Astrocyte of the cerebellum (primary cell): Measurements from ENCODE around the gene BCL11A.

Experiments
- DNase-seq: peaks from one replicate; pipeline ENCODE4 v3.0.0-alpha.2; 2011; ENCODE audit warnings: low read depth
- H3K4me3 ChIP-seq: 2 replicates; pipeline ENCODE4 v1.5.1; 2011; ENCODE audit warnings: mild to moderate bottlenecking, low read depth, low read length, moderate library complexity
- CTCF ChIP-seq: IDR thresholded peaks from 2 replicates; pipeline ENCODE4 v1.5.1; 2012; ENCODE audit warnings: low read length, low read depth, moderate library complexity, mild to moderate bottlenecking; ENCODE audit errors: missing control alignments
- in situ Hi-C: cut with HindIII; loops from 2 replicates; pipeline ENCODE4 v1.10.0; 2017; ENCODE audit warnings: low sequenced_read_pairs

The BCL11A gene

DNA sequence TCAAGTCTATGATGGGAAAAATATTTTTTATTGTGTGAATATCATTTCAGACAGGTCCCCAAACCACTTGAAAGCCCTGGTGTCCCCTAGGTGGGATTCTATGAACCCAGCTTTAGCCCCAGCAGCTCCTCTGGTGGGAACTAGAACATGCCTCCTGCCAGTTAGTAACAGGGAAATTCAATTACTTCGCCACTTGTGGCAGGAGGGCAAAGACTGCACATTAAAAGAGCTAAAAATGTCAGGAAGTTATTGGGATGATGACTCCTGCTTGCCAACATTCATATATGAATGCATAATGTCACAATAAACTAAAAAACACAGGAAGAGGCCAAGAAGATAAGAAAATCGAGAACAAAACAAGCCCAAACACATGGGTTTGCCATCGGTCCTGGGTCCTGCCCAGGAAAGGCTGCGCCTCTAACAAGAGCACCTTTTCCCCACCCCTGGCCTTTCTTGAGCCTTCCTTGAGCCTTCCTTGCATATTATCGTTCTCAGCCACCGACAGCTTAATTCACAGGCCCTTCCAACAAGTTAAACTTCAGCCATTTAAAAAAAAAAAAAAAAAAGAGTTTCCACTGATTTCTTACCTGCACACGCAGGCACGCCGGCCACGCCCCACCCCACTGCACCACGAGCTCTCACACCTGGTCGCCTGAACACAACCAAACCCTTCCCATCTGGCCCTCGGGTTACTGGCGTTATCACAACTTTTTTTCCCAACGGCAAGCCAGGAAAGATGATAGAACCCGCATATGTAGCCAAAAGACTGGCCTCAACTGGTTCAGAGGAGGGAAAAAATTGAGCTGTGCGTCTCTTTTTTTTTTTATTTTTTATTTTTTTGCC is 23.4 kb downstream of the BCL11A start:
- no peak for DNase-seq
- in situ Hi-C loops, result no loop called here
- no peak for TF ChIP-seq CTCF
- no peak overlapping the region for H3K4me3 ChIP-seq

DNA sequence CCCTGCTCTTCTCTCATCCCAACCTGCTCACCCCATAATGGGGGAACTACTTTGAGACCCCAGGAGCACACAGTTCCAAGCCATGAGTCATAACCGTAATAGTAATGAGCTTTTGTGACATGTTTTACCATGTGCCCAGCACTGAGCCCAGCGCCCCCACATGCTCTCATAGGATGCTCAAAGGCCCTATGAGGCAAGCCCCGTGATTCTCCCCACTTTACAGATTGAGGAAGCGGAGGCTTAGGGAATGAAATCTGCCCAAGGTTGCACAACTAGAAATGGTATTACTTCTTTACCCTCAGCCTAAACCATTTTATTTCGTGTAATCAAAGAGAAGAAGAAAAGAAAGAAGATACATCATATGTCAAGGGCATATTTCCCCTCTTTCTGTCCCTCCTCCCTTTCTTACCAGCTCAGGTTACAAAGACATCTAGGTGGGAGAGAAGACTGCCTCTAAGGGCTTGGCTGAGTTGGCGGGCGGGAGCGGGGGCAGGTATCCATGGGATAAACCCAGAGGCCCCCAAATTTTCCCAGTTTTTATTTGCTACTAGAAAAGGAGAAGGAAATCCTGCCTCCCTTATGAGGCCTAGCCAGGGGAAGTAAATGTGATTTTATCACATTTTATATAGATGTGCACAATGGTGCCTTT is 24.2 kb downstream of the BCL11A start:
- in situ Hi-C loops, result no loop called here
- H3K4me3 ChIP-seq, result no peak overlapping the region
- DNase-seq, result no peak
- TF ChIP-seq CTCF, result no peak

DNA sequence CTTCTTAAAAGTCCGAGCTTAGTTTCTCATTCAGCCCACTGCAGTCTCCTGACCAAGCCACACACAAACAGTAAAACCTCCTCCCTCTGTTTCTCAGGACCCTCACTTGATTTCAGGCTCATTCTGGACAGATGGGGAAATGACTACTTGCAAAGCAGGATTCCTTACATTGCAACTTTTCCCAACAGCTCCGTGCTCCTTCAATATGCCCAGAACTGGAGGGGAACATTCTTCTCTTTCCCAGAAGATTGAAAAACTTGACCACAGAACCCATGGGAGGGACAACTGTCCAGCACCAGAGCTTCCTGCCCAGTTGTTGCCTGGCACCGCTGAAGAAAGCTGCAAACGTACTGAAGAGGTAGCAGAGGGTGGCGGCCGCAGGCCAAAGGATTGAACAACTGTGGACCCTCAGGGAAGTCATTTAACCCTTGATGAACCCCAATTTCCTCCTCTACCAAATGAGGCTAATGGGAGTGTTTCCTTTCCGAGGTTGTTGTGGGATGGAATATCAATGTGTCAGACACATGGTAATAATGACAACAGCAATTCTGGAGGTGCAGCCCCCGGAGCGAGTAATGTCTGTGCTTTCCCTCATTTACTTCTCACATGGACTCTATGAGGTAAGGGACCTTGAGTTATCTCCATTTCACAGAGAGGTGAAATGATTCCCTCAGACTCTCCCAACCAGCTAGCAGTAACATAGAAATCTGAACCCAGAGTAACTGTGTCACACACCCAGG is 25.0 kb downstream of the BCL11A start:
- TF ChIP-seq CTCF, result no peak
- DNase-seq, result no peak
- in situ Hi-C loops, result no loop called here
- H3K4me3 ChIP-seq, result no peak overlapping the region

GRCh38 chr2:60527762-60528161 is 25.7 kb downstream of the BCL11A start:
- TF ChIP-seq CTCF, result no peak
- in situ Hi-C loops, result no loop called here
- no peak overlapping the region for H3K4me3 ChIP-seq
- no peak for DNase-seq

DNA sequence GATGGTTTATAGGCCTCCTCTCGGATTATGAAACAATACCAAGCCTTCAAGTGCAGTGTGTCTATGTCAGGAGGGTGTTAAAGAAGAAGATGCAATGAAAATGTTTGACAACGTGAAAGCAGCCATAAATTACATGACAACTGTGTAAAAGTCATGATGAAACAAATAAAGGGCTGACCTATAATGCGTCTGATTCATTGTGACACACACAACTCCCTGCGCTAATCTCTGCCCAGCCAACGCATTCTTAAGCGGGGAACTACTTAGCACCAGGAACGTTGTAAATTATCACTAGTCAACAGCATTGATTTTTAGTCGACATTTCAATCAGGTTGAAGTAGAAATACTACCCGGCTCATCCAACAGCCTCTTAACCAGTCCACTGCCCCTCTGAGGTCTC is 26.8 kb downstream of the BCL11A start:
- in situ Hi-C loops, result no loop called here
- H3K4me3 ChIP-seq, result no peak overlapping the region

More for the DNA sequence above, 26.8 kb downstream of the BCL11A start:
- no peak for TF ChIP-seq CTCF
- DNase-seq, result no peak
